SK-N-SH treated with all-trans-retinoic acid at 6 μM for 48 hours (cell line): ENCODE results near the gene SUGP2.

Source experiments
- ATAC-seq: fragments of 200-7000 bp; cut with Tn5 transposase; 3 replicates; pipeline ENCODE4 v1.9.1; 2020; ENCODE audit warnings: mild to moderate bottlenecking, moderate library complexity
- ARNTL ChIP-seq: fragments of 450-650 bp; formaldehyde crosslinking; IDR thresholded peaks from 2 replicates; pipeline ENCODE4 v1.5.0; 2020; ENCODE audit warnings: low read depth, mild to moderate bottlenecking, moderate library complexity, borderline replicate concordance
- BACH2 ChIP-seq: fragments of 250-450 bp; sonication (Bioruptor Pico); IDR thresholded peaks from 2 replicates; pipeline ENCODE4 v1.9.0; 2021; ENCODE audit warnings: mild to moderate bottlenecking, borderline replicate concordance
- CREB5 ChIP-seq: fragments of 250-450 bp; sonication (Bioruptor Pico); IDR thresholded peaks from 2 replicates; pipeline ENCODE4 v1.5.1; 2020; ENCODE audit warnings: low read depth, mild to moderate bottlenecking, moderate library complexity
- CSDC2 ChIP-seq: fragments of 250-450 bp; sonication (Bioruptor Pico); IDR thresholded peaks from 2 replicates; pipeline ENCODE4 v1.5.0; 2020; ENCODE audit warnings: mild to moderate bottlenecking, moderate library complexity
- CSRNP3 ChIP-seq: fragments of 250-450 bp; sonication (Bioruptor Pico); IDR thresholded peaks from 2 replicates; pipeline ENCODE4 v1.5.1; 2021; ENCODE audit warnings: mild to moderate bottlenecking, moderate library complexity
- ESRRG ChIP-seq: fragments of 250-450 bp; sonication (Bioruptor Pico); IDR thresholded peaks from 2 replicates; pipeline ENCODE4 v1.6.1; 2021; ENCODE audit warnings: mild to moderate bottlenecking
- GLIS3 ChIP-seq: fragments of 250-450 bp; sonication (Bioruptor Pico); IDR thresholded peaks from 2 replicates; pipeline ENCODE4 v1.5.0; 2020; ENCODE audit warnings: mild to moderate bottlenecking, moderate library complexity
- OSR1 ChIP-seq: fragments of 250-450 bp; sonication (Bioruptor Pico); IDR thresholded peaks from 2 replicates; pipeline ENCODE4 v1.8.0; 2022; ENCODE audit warnings: moderate library complexity, mild to moderate bottlenecking, inconsistent platforms
- PATZ1 ChIP-seq: fragments of 250-450 bp; sonication (Bioruptor Pico); IDR thresholded peaks from 2 replicates; pipeline ENCODE4 v1.8.0; 2020; ENCODE audit warnings: mild to moderate bottlenecking, moderate library complexity, borderline replicate concordance
- POU6F1 ChIP-seq: fragments of 250-450 bp; sonication (Bioruptor Pico); IDR thresholded peaks from 2 replicates; pipeline ENCODE4 v1.8.0; 2021; ENCODE audit warnings: low read depth, mild to moderate bottlenecking, moderate library complexity, borderline replicate concordance
- PPARA ChIP-seq: fragments of 250-450 bp; sonication (Bioruptor Pico); IDR thresholded peaks from 2 replicates; pipeline ENCODE4 v1.5.0; 2020; ENCODE audit warnings: mild to moderate bottlenecking, borderline replicate concordance
- SNAI2 ChIP-seq: fragments of 250-450 bp; sonication (Bioruptor Pico); IDR thresholded peaks from 2 replicates; pipeline ENCODE4 v1.5.0; 2020; ENCODE audit warnings: mild to moderate bottlenecking, moderate library complexity
- TCF4 ChIP-seq: fragments of 250-450 bp; sonication (Bioruptor Pico); IDR thresholded peaks from 2 replicates; pipeline ENCODE4 v1.8.0; 2021; ENCODE audit warnings: mild to moderate bottlenecking, moderate library complexity, borderline replicate concordance
- TOX ChIP-seq: fragments of 250-450 bp; sonication (Bioruptor Pico); IDR thresholded peaks from 2 replicates; pipeline ENCODE4 v1.8.0; 2021; ENCODE audit warnings: mild to moderate bottlenecking, moderate library complexity, borderline replicate concordance
- TSHZ2 ChIP-seq: fragments of 250-450 bp; sonication (Bioruptor Pico); IDR thresholded peaks from 2 replicates; pipeline ENCODE4 v1.5.0; 2020; ENCODE audit warnings: mild to moderate bottlenecking, moderate library complexity
- ZC3H10 ChIP-seq: fragments of 250-450 bp; sonication (Bioruptor Pico); IDR thresholded peaks from 2 replicates; pipeline ENCODE4 v1.5.1; 2021; ENCODE audit warnings: mild to moderate bottlenecking, moderate library complexity
- ZFP3 ChIP-seq: fragments of 250-450 bp; sonication (Bioruptor Pico); IDR thresholded peaks from 2 replicates; pipeline ENCODE4 v1.5.0; 2020; ENCODE audit warnings: mild to moderate bottlenecking, moderate library complexity
- ZFP30 ChIP-seq: fragments of 450-650 bp; formaldehyde crosslinking; IDR thresholded peaks from 2 replicates; pipeline ENCODE4 v1.5.0; 2022; ENCODE audit warnings: mild to moderate bottlenecking, moderate library complexity
- ZNF565 ChIP-seq: fragments of 450-650 bp; formaldehyde crosslinking; conservative IDR thresholded peaks from 2 replicates; pipeline ENCODE4 v1.5.0; 2020; ENCODE audit warnings: low read depth, mild to moderate bottlenecking, moderate library complexity
- ZNF70 ChIP-seq: fragments of 450-650 bp; formaldehyde crosslinking; IDR thresholded peaks from 2 replicates; pipeline ENCODE4 v1.5.0; 2020; ENCODE audit warnings: mild to moderate bottlenecking, moderate library complexity
- ZNF8 ChIP-seq: fragments of 450-650 bp; formaldehyde crosslinking; IDR thresholded peaks from 2 replicates; pipeline ENCODE4 v1.5.0; 2020; ENCODE audit warnings: mild to moderate bottlenecking, moderate library complexity

The SUGP2 gene

GRCh38 chr19:18999016-18999758 is 34.1 kb downstream of the SUGP2 start:
- no peak for ATAC-seq
- TF ChIP-seq ZNF8 (CRISPR knock-in tag): no peak
- no peak for TF ChIP-seq BACH2 (CRISPR knock-in tag)
- TF ChIP-seq ZFP3: no peak
- no peak for TF ChIP-seq ZNF565 (CRISPR knock-in tag)
- no peak for TF ChIP-seq POU6F1 (CRISPR knock-in tag)
- TF ChIP-seq TOX (CRISPR knock-in tag): no peak
- TF ChIP-seq TSHZ2 (CRISPR knock-in tag): no peak
- TF ChIP-seq ZC3H10 (CRISPR knock-in tag): no peak
- TF ChIP-seq TCF4 (CRISPR knock-in tag): no peak
- TF ChIP-seq ESRRG (CRISPR knock-in tag): no peak
- TF ChIP-seq SNAI2 (CRISPR knock-in tag): no peak
- no peak for TF ChIP-seq CSDC2 (CRISPR knock-in tag)
- TF ChIP-seq ARNTL (CRISPR knock-in tag): no peak
- TF ChIP-seq CSRNP3: no peak
- TF ChIP-seq ZFP30 (CRISPR knock-in tag): no peak
- no peak for TF ChIP-seq PATZ1

- TF ChIP-seq ZC3H10 (CRISPR knock-in tag): no peak
- no peak for TF ChIP-seq ZNF565 (CRISPR knock-in tag)
- TF ChIP-seq OSR1 (CRISPR knock-in tag): no peak
- TF ChIP-seq PPARA (CRISPR knock-in tag): no peak
- TF ChIP-seq ZFP30 (CRISPR knock-in tag): no peak
- TF ChIP-seq TCF4 (CRISPR knock-in tag): no peak
- no peak for TF ChIP-seq TSHZ2 (CRISPR knock-in tag)
- TF ChIP-seq ESRRG (CRISPR knock-in tag): no peak
- no peak for TF ChIP-seq ARNTL (CRISPR knock-in tag)
- no peak for TF ChIP-seq BACH2 (CRISPR knock-in tag)
- TF ChIP-seq CREB5 (CRISPR knock-in tag): no peak
- no peak for TF ChIP-seq TOX (CRISPR knock-in tag)
- no peak for TF ChIP-seq ZNF8 (CRISPR knock-in tag)
- no peak for TF ChIP-seq GLIS3 (CRISPR knock-in tag)
- TF ChIP-seq ZNF70 (CRISPR knock-in tag): no peak
- TF ChIP-seq, all 23 proteins: peak for 0
- ATAC-seq: no peak
Observed at GRCh38 chr19:18998276-18998675, 35.0 kb downstream of the SUGP2 start.
